Endothelial cell (in vitro differentiated cells): ENCODE measurements around the gene HSCB. TPM values are rescaled to one million over a fixed set of nuclear protein-coding genes. Genes with fewer than 3 reads are reported as not detected.
"Not testable (repeated sequence)": the region's sequence is repeated elsewhere in the genome, so short reads cannot be mapped to it uniquely, and the experiment has no call there.

Source experiments
- DNase-seq: peaks from one replicate; pipeline ENCODE4 v3.0.0; 2021; ENCODE audit warnings: low spot score
- H3K27ac Mint-ChIP-seq: one replicate; pipeline ENCODE4 v1.8.0; 2021; ENCODE audit warnings: mixed read lengths, inconsistent platforms; ENCODE audit not compliant: unreplicated experiment
- H3K27me3 Mint-ChIP-seq: one replicate; pipeline ENCODE4 v1.8.0; 2021; ENCODE audit warnings: mild to moderate bottlenecking, moderate library complexity, mixed read lengths, inconsistent platforms; ENCODE audit not compliant: unreplicated experiment
- H3K36me3 Mint-ChIP-seq: one replicate; pipeline ENCODE4 v1.8.0; 2021; ENCODE audit warnings: mild to moderate bottlenecking, low read depth, mixed read lengths, inconsistent platforms; ENCODE audit not compliant: unreplicated experiment
- H3K4me1 Mint-ChIP-seq: one replicate; pipeline ENCODE4 v1.8.0; 2021; ENCODE audit warnings: mild to moderate bottlenecking, mixed read lengths, inconsistent platforms; ENCODE audit not compliant: unreplicated experiment
- H3K4me3 Mint-ChIP-seq: one replicate; pipeline ENCODE4 v1.8.0; 2021; ENCODE audit warnings: mild to moderate bottlenecking, mixed read lengths, inconsistent platforms; ENCODE audit not compliant: unreplicated experiment
- H3K9me3 Mint-ChIP-seq: one replicate; pipeline ENCODE4 v1.8.0; 2021; ENCODE audit warnings: mixed read lengths, inconsistent platforms; ENCODE audit not compliant: unreplicated experiment
- CTCF ChIP-seq: fragments of 200-600 bp; sonication (generic); IDR thresholded peaks from one replicate; pipeline ENCODE4 v1.5.0; 2021; ENCODE audit warnings: antibody characterized with exemption; ENCODE audit not compliant: unreplicated experiment
- total RNA-seq: library from RNA; stranded (reverse); fragmentation: NEBNext Ultra II Directional; extraction: Animal tissue kit (Norgen Biotek cat#: 25700); gene quantifications from one replicate; pipeline ENCODE4 v1.2.1, GENCODE V29; 2021; ENCODE audit not compliant: unreplicated experiment

HSCB gene
- total RNA-seq, 1 donor from 2014 or later, result 16.6 TPM

GRCh38 chr22:28741200-28741784 lies 547 bp upstream of the HSCB start:
- H3K9me3 Mint-ChIP-seq, result no peaks in the 10 kb centered on the region
- peaks cover 6% of the 10 kb centered on the region for H3K27me3 Mint-ChIP-seq
- H3K4me3 Mint-ChIP-seq, result peak overlapping the region; percentile 91
- no peak for TF ChIP-seq CTCF
- H3K27ac Mint-ChIP-seq, result peak overlapping the region; percentile 80
- H3K4me1 Mint-ChIP-seq, result peaks cover 25% of the 10 kb centered on the region
- H3K36me3 Mint-ChIP-seq, result peaks cover 3% of the 10 kb centered on the region
- no peak for DNase-seq

- Mint-ChIP-seq H3K9me3 (no peaks in the 10 kb centered on the region), H3K36me3 (peaks cover 4% of the 10 kb centered on the region), H3K27me3 (peaks cover 6% of the 10 kb centered on the region), H3K4me3 (peak overlapping the region; percentile 91), H3K4me1 (peaks cover 20% of the 10 kb centered on the region), H3K27ac (peak overlapping the region; percentile 80)
- DNase-seq, result no peak
- no peak for TF ChIP-seq CTCF
Measured at GRCh38 chr22:28742562-28742962, 723 bp downstream of the HSCB start.

GRCh38 chr22:28743852-28744251 lies 2.0 kb downstream of the HSCB start:
- Mint-ChIP-seq H3K27me3 (peaks cover 8% of the 10 kb centered on the region), H3K4me1 (peaks cover 20% of the 10 kb centered on the region), H3K4me3 (no peak overlapping the region), H3K36me3 (peaks cover 12% of the 10 kb centered on the region), H3K27ac (no peak overlapping the region), H3K9me3 (no peaks in the 10 kb centered on the region)
- DNase-seq, result no peak
- no peak for TF ChIP-seq CTCF

GRCh38 chr22:28750471-28750881 lies 8.6 kb downstream of the HSCB start:
- no peaks in the 10 kb centered on the region for H3K4me1 Mint-ChIP-seq
- no peak overlapping the region for H3K4me3 Mint-ChIP-seq
- peaks cover 12% of the 10 kb centered on the region for H3K36me3 Mint-ChIP-seq
- H3K27me3 Mint-ChIP-seq, result peaks cover 2% of the 10 kb centered on the region
- H3K9me3 Mint-ChIP-seq, result no peaks in the 10 kb centered on the region
- DNase-seq, result no peak
- no peak overlapping the region for H3K27ac Mint-ChIP-seq
- no peak for TF ChIP-seq CTCF

- not testable (repeated sequence) for H3K36me3 Mint-ChIP-seq, H3K4me1 Mint-ChIP-seq, DNase-seq, H3K9me3 Mint-ChIP-seq, H3K4me3 Mint-ChIP-seq, H3K27me3 Mint-ChIP-seq, H3K27ac Mint-ChIP-seq
Measured at GRCh38 chr22:28754512-28754911, 12.7 kb downstream of the HSCB start.
